ENCODE data around the gene COQ10B.
"Not testable (repeated sequence)": the region's sequence is repeated elsewhere in the genome, so short reads cannot be mapped to it uniquely, and the experiment has no call there.

The COQ10B gene
- total RNA-seq = 30.3 to 74.2 (median 58.7) reads per million in 9 experiments

DNA sequence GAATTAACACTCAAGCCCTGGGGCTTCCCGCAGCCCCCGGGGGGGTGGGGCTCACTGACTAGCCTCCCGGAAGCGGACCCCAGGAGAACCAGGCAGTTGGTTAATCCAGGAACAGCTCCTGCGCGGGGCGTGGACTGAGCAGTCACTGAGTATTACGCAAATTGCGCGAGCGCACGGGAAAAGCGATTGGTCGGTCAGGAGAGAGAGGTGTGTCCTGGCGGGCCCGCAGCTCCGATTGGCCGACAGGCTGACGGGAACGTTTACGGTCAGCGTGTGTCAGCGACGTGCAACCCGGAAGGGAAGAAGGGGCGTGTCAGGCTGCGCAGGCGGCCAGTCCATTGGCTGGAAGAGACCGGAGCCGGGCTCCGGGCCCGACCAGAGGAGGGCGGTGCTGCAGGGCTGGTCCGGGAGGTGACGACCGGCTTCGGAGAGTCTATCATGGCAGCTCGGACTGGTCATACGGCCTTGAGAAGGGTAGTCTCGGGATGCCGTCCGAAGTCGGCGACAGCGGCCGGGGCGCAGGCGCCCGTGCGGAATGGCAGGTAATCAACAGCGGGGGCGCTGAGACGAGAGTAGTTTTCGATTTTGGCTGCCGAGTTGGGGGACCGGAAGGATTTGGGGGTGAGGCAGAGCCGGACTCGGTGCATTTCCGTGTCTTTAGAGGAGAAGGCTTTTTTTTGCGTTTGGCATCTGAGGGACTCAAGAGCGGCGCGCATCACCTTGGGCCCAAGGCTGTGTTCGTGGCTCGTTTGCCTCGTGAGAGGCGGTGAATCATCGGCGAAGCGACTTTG is at the start of gene COQ10B:
TSS of gene COQ10B (plus strand) at position 430 of the 791 bp plus-strand sequence. CDS start at position 439, 9 bp downstream.
- Mint-ChIP-seq H3K27ac (peak within 1 kb of the TSS; percentile 98 to 100), H3K27me3 (no peaks in the 10 kb centered on the region), H3K9me3 (no peaks in the 10 kb centered on the region), H3K4me3 (peak within 1 kb of the TSS; percentile 87 to 99), H3K36me3 (ENCODE audit: insufficient read depth) (peaks cover 37% of the 10 kb centered on the region), H3K4me1 (ENCODE audit: low read depth in 2 of 2) (peaks cover 29 to 50% of the 10 kb centered on the region in 2 donors)
- DNase-seq (peak; percentile 94 to 97 (median 96)), ATAC-seq (replicated peaks) (peak; percentile 84)

DNA sequence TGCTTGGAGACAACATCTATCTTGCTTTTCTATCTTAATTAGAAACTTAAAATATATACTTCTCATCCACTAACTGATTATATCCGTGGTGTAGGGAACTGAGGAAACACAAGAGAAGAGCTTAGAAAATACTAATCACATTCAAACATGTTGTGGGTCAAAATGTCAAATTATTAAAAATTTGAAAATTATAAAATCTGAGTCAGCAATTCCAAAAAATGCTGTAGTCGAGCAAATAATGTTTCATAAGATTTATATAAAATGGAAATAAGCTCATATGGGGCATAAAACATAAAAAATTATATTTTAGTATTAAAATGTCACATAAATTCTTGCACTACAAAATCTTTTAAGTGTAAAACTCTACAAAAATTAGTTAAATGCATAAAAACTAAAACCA is 47.8 kb upstream of the COQ10B start:
- H3K27ac Mint-ChIP-seq = no peak overlapping the region
- peaks cover 99% of the 10 kb centered on the region for H3K36me3 Mint-ChIP-seq (ENCODE audit: insufficient read depth)
- peaks cover 0 to 8% of the 10 kb centered on the region in 2 donors for H3K4me1 Mint-ChIP-seq (ENCODE audit: low read depth in 2 of 2)
- H3K9me3 Mint-ChIP-seq = no peaks in the 10 kb centered on the region
- H3K4me3 Mint-ChIP-seq = no peak overlapping the region
- DNase-seq = no peak
- no peak for ATAC-seq (replicated peaks)
- no peaks in the 10 kb centered on the region for H3K27me3 Mint-ChIP-seq

DNA sequence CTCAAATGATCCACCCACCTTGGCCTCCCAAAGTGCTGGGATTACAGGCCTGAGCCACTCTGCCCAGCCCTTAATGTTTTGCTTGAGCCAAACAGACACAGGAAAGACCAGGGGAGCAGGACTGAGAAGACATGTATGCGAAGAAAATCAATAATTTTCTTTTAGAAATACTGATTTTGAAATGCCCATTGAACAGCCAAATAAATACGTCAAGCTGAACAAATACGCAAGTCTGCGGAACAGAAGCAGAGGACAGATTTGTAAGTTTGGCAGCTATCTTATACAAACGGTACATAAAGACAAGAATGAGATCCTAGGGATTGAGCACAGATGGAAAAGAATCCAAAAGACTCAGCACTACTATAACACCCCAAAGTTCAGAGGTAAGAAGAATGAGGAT is 39.3 kb upstream of the COQ10B start:
- ATAC-seq (replicated peaks) = no peak
- H3K27ac Mint-ChIP-seq = peak overlapping the region in 1 of 2 donors; percentile 25

DNA sequence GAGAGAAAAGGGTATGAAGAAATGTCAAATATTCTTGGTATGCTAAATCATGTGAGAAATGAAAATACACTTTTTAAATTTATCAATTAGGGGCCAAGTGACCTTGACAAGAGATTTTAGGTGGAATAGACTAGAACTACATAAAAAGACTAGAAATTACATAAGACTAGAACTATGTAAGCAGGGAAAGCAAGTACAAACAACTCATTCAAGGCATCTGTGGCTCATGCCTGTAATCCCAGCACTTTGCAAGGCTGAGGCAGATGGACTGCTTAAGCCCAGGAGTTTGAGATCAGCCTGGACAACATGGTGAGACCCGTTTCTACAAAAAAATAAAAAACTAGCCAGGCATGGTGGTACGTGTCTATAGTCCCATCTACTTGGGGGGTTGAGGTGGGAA is 38.8 kb upstream of the COQ10B start:
- Mint-ChIP-seq H3K36me3 (ENCODE audit: insufficient read depth) (peaks cover 98% of the 10 kb centered on the region), H3K4me1 (ENCODE audit: low read depth in 2 of 2) (peaks cover 6 to 11% of the 10 kb centered on the region in 2 donors), H3K27me3 (no peaks in the 10 kb centered on the region), H3K4me3 (no peak overlapping the region), H3K27ac (peak overlapping the region in 1 of 2 donors; percentile 25), H3K9me3 (no peaks in the 10 kb centered on the region)
- DNase-seq = no peak
- no peak for ATAC-seq (replicated peaks)

More for the DNA sequence above, 39.3 kb upstream of the COQ10B start:
- DNase-seq = no peak
- H3K9me3 Mint-ChIP-seq = no peaks in the 10 kb centered on the region
- no peak overlapping the region for H3K4me3 Mint-ChIP-seq
- no peaks in the 10 kb centered on the region for H3K27me3 Mint-ChIP-seq
- H3K4me1 Mint-ChIP-seq (ENCODE audit: low read depth in 2 of 2) = peaks cover 6 to 11% of the 10 kb centered on the region in 2 donors
- H3K36me3 Mint-ChIP-seq (ENCODE audit: insufficient read depth) = peaks cover 98% of the 10 kb centered on the region

DNA sequence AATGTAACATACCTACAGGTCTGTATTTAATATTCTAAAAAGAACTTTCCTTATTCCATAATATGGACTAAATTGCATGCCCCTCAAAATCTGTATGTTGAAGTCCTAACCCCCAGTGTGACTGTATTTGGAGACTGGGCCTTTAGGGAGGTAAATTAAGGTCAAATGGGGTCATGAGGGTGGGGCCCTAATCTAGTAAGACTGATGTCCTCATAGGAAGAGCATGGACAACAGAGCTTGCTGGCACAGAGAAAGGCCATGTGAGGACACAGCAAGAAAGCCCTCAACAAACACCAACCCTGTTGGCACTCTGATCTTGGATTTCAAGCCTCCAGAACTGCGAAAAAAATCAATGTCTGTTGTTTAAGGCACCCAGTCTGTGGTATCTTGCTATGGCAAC is 37.1 kb upstream of the COQ10B start:
- no peak overlapping the region for H3K4me3 Mint-ChIP-seq
- no peaks in the 10 kb centered on the region for H3K9me3 Mint-ChIP-seq
- DNase-seq = no peak
- H3K27ac Mint-ChIP-seq = no peak overlapping the region
- H3K4me1 Mint-ChIP-seq (ENCODE audit: low read depth in 2 of 2) = peaks cover 6 to 17% of the 10 kb centered on the region in 2 donors
- ATAC-seq (replicated peaks) = no peak
- peaks cover 98% of the 10 kb centered on the region for H3K36me3 Mint-ChIP-seq (ENCODE audit: insufficient read depth)
- H3K27me3 Mint-ChIP-seq = no peaks in the 10 kb centered on the region

DNA sequence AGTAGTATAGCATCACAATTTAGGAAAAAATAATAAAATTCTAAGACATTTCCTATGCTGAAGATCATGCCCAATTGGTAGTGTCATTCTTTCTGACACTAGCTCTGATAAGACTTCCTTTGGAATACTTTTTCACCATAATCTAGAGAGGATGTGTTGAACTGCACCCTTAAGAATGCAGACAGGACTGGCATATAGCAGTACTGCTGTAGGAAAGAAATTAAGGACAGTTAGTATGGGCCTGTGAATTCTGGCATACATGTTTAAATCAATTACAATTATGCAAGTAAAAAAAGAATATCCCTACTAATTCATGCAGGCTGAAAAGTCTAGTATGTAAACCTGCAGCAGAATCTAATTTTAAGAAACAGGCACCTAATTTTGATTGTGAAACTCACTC is 33.9 kb upstream of the COQ10B start:
- H3K4me3 Mint-ChIP-seq = no peak overlapping the region
- H3K27me3 Mint-ChIP-seq = no peaks in the 10 kb centered on the region
- peaks cover 94% of the 10 kb centered on the region for H3K36me3 Mint-ChIP-seq (ENCODE audit: insufficient read depth)
- DNase-seq (no peak), ATAC-seq (replicated peaks) (no peak)
- no peaks in the 10 kb centered on the region for H3K9me3 Mint-ChIP-seq
- H3K27ac Mint-ChIP-seq = peak overlapping the region in 1 of 2 donors; percentile 19
- peaks cover 21 to 31% of the 10 kb centered on the region in 2 donors for H3K4me1 Mint-ChIP-seq (ENCODE audit: low read depth in 2 of 2)

DNA sequence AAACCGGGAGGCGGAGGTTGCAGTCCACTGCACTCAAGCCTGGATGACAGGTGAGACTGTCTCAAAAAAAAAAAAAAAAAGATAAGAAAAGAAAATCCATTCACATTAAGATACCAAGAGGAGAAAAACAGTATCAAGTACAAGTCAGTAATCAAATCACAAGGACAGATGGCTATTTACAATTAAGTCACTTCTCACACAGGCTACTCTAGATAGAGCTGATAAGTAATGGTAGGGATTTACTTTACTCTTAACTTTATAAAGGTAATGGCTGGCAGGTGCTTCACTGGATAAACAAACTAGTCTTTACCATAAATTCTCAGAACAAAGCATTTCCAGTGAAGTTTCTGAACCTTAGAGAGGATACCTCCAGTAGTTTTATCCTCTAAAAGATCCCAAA is 30.0 kb upstream of the COQ10B start:
- Mint-ChIP-seq H3K4me3 (no peak overlapping the region), H3K9me3 (no peaks in the 10 kb centered on the region), H3K4me1 (ENCODE audit: low read depth in 2 of 2) (peaks cover 29 to 46% of the 10 kb centered on the region in 2 donors), H3K27me3 (no peaks in the 10 kb centered on the region), H3K36me3 (ENCODE audit: insufficient read depth) (peaks cover 64% of the 10 kb centered on the region), H3K27ac (peak overlapping the region in 1 of 2 donors; percentile 57)
- ATAC-seq (replicated peaks) (no peak), DNase-seq (no peak)

DNA sequence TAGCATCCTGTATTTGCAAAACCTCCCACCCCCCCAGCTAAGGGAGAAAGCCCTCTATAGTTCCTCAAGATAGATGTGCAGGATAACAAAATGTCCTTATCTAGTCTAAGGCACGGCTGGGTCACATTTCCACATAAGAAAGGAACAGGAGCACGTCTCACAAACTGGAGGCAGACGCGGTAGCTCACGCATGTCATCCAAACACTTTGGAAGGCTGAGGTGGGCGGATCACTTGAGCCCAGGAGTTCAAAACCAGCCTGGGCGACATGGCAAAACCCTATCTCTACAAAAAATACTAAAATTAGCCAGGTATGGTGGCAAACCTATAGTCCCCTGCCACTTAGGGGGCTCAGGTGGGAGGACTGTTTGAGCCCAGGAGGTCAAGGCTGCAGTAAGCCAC is 27.8 kb upstream of the COQ10B start:
- no peaks in the 10 kb centered on the region for H3K27me3 Mint-ChIP-seq
- H3K4me3 Mint-ChIP-seq = peak overlapping the region; percentile 58 to 59
- H3K4me1 Mint-ChIP-seq (ENCODE audit: low read depth in 2 of 2) = peaks cover 46 to 62% of the 10 kb centered on the region in 2 donors

DNA sequence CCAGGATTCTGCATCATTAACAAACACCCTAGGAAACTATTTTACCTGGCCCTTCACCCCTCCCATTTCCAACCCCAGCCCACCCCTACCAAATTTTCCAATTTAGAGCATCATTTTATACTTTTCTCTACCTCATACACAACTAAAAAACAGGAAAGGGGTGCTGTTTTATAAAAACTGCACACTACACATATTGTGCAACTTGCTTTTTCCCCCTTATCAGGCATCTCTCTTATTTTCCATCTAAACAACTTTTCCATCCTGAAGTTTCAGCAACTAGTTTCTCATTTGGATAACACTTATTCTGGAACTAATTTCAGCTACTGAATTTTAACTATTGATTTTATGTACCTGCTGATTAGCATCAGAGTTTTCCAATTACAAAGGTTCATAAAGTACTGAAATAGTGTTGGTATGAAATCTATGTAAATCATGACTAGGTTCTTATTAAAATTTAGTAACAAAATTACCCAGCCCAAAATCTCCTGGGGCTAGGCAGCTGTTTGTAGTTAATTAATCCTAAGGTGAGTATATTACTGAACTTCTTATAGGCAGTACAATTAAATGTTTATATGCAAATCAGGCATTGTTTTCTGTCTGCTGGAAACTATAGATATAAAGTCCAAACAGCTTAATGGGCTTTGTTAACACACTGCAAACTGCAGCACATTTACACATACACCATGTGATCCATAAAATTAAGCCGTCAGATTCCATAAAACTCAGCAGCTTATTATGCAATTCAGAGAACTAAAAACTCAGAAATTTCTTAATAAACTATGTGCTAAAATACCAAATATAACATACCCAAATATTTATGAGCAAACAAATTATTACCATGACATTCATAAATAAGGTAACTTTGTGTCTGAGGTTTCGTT is 26.4 kb upstream of the COQ10B start:
- Mint-ChIP-seq H3K4me1 (ENCODE audit: low read depth in 2 of 2) (peaks cover 56 to 71% of the 10 kb centered on the region in 2 donors), H3K9me3 (no peaks in the 10 kb centered on the region), H3K4me3 (peak overlapping the region; percentile 58 to 59), H3K36me3 (ENCODE audit: insufficient read depth) (peaks cover 59% of the 10 kb centered on the region), H3K27me3 (no peaks in the 10 kb centered on the region), H3K27ac (peak overlapping the region; percentile 73 to 79)
- DNase-seq (no peak), ATAC-seq (replicated peaks) (no peak)

More for the DNA sequence above, 27.8 kb upstream of the COQ10B start:
- DNase-seq (no peak), ATAC-seq (replicated peaks) (no peak)
- Mint-ChIP-seq H3K9me3 (no peaks in the 10 kb centered on the region), H3K36me3 (ENCODE audit: insufficient read depth) (peaks cover 66% of the 10 kb centered on the region), H3K27ac (peak overlapping the region; percentile 73 to 79)

DNA sequence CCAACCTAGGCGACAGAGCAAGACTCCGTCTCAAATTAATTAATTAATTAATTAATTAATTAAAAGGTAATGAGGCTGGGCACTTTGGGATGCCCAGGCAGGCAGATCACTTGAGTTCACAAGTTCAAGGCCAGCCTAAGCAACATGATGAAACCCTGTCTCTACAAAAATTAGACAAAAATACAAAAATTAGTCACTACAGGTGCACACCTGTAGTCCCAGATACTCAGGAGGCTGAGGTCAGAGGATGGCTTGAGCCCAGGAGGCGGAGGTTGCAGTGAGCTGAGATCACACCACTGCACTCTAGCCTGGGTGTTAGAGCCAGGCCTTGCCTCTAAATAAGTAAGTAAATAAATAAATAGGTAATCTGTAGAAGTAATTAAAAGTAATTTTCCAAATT is 25.4 kb upstream of the COQ10B start:
- Mint-ChIP-seq H3K27ac (peak overlapping the region; percentile 79 to 86), H3K36me3 (ENCODE audit: insufficient read depth) (peaks cover 55% of the 10 kb centered on the region), H3K4me3 (peak overlapping the region; percentile 98), H3K4me1 (ENCODE audit: low read depth in 2 of 2) (peaks cover 58 to 73% of the 10 kb centered on the region in 2 donors), H3K9me3 (no peaks in the 10 kb centered on the region), H3K27me3 (no peaks in the 10 kb centered on the region)
- ATAC-seq (replicated peaks) = no peak
- DNase-seq = no peak

DNA sequence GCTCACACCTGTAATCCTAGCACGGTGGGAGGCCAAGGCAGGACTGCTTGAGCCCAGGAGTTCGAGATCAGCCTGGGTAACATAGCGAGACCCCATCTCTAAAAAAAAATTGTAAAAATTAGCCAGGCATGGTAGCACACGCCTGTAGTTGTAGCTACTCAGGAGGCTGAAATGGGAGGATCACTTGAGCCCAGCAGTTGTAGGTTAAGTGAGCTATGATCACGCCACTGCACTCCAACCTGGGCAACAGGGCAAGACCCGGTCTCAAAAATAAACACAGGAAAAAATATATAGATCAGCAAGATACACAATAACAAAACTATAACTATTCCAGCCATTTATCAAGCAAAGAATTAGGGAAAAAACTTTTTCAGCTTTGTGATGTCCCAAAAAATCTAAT is 21.5 kb upstream of the COQ10B start:
- no peak for ATAC-seq (replicated peaks)
- H3K27ac Mint-ChIP-seq = peak overlapping the region; percentile 79 to 86
- peaks cover 56 to 70% of the 10 kb centered on the region in 2 donors for H3K4me1 Mint-ChIP-seq (ENCODE audit: low read depth in 2 of 2)
- H3K4me3 Mint-ChIP-seq = peak overlapping the region; percentile 98
- H3K9me3 Mint-ChIP-seq = no peaks in the 10 kb centered on the region
- no peak for DNase-seq
- H3K36me3 Mint-ChIP-seq (ENCODE audit: insufficient read depth) = peaks cover 52% of the 10 kb centered on the region
- H3K27me3 Mint-ChIP-seq = no peaks in the 10 kb centered on the region

DNA sequence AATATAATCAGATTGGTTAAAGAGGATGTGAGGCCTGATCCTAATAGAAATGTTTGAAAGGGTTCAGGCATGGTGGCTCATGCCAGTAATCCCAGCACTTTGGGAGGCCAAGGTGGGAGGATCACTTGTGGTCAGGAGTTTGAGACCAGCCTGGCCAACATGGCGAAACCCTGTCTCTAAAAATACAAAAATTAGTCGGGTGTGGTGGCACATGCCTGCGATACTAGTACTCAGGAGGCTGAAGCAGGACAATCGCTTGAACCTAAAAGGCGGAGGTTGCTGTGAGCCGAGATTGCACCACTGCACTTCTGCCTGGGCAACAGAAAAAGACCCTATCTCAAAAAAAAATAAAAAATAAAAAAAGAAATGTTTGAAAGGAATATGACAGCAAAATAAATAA is 20.8 kb upstream of the COQ10B start:
- Mint-ChIP-seq H3K36me3 (ENCODE audit: insufficient read depth) (peaks cover 52% of the 10 kb centered on the region), H3K27ac (peak overlapping the region in 1 of 2 donors; percentile 86), H3K4me3 (peak overlapping the region; percentile 98), H3K4me1 (ENCODE audit: low read depth in 2 of 2) (peaks cover 55 to 64% of the 10 kb centered on the region in 2 donors)
- DNase-seq; ATAC-seq (replicated peaks); H3K27me3 Mint-ChIP-seq; H3K9me3 Mint-ChIP-seq: not testable (repeated sequence)

DNA sequence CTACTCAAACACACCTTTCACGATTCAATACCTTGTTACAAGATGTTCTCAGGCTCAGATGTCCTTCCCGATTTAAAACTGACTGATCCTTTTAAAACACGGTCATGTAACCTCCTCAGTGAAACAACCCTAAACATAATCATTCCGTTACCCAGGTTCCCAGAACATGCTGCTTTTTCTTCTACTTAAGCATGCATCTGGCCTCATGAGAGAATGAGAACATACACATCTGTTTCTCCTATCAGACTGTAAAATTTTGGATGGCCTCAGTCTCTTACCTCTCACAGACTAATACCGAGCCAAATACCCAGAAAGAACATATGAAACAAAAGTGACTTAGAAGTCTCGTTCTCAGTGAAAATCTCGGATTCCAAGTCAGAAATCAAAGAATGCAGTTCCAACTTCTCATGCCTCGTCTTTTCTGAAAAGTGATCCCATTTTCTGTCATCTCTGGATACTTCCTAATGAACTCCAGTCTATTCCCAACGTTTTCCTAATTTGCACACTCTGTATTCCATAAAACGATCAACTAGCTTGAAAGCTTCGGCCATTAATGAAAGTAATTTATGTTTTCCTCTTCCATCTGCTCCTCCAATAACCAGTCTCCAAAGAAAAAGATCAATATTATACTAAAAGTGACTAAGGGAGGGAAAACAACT is 19.4 kb upstream of the COQ10B start:
- Mint-ChIP-seq H3K4me1 (ENCODE audit: low read depth in 2 of 2) (peaks cover 50 to 57% of the 10 kb centered on the region in 2 donors), H3K4me3 (peak overlapping the region; percentile 98), H3K36me3 (ENCODE audit: insufficient read depth) (peaks cover 43% of the 10 kb centered on the region), H3K27ac (peak overlapping the region; percentile 99), H3K9me3 (no peaks in the 10 kb centered on the region), H3K27me3 (no peaks in the 10 kb centered on the region)
- no peak for DNase-seq
- ATAC-seq (replicated peaks) = no peak

Measured in effector memory CD8-positive, alpha-beta T cell (primary cell).